Mesothelial cell of epicardium (in vitro differentiated cells): Measurements from ENCODE around the gene TLCD3B. TPM values are rescaled to one million over a fixed set of nuclear protein-coding genes. Genes with fewer than 3 reads are reported as not detected.

Source experiments
- DNase-seq, 2 experiments: peaks; one replicate each; pipeline ENCODE4 v3.0.0; 2021; ENCODE audit warnings: low spot score in 2 of 2; ENCODE audit not compliant: unreplicated experiment in 2 of 2
- H3K27ac Mint-ChIP-seq: 2 replicates; pipeline ENCODE4 v1.8.0; 2021; ENCODE audit warnings: mixed read lengths
- H3K27me3 Mint-ChIP-seq: 2 replicates; pipeline ENCODE4 v1.8.0; 2021; ENCODE audit warnings: low read depth, mixed read lengths
- H3K36me3 Mint-ChIP-seq: 2 replicates; pipeline ENCODE4 v1.8.0; 2021; ENCODE audit warnings: mixed read lengths
- H3K4me1 Mint-ChIP-seq: 2 replicates; pipeline ENCODE4 v1.8.0; 2021; ENCODE audit warnings: mixed read lengths
- H3K4me3 Mint-ChIP-seq: 2 replicates; pipeline ENCODE4 v1.8.0; 2021; ENCODE audit warnings: mild to moderate bottlenecking, moderate library complexity, mixed read lengths
- H3K9me3 Mint-ChIP-seq: 2 replicates; pipeline ENCODE4 v1.8.0; 2021; ENCODE audit warnings: mixed read lengths
- total RNA-seq: library from RNA; stranded (reverse); gene quantifications from 3 replicates; pipeline ENCODE4 v1.2.1, GENCODE V29; 2021
- TF ChIP-seq, protein P1 (sequence below): fragments of 200-600 bp; sonication (generic); IDR thresholded peaks from one replicate; pipeline ENCODE4 v1.5.0; 2021; ENCODE audit warnings: antibody characterized with exemption; ENCODE audit not compliant: unreplicated experiment

TLCD3B gene
- total RNA-seq, 1 donor from 2014 or later = 0.72 TPM

DNA sequence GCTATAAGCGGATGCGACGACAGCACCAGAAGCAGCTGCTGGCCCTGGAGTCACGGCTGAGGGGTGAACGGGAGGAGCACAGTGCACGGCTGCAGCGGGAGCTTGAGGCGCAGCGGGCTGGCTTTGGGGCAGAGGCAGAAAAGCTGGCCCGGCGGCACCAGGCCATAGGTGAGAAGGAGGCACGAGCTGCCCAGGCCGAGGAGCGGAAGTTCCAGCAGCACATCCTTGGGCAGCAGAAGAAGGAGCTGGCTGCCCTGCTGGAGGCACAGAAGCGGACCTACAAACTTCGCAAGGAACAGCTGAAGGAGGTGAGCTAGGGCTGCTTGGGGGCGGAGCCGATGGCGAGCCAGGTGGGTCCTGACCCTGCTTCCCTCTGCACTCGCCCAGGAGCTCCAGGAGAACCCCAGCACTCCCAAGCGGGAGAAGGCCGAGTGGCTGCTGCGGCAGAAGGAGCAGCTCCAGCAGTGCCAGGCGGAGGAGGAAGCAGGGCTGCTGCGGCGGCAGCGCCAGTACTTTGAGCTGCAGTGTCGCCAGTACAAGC is 45.7 kb downstream of the TLCD3B start:
- no peak for DNase-seq
- no peak overlapping the region for H3K4me3 Mint-ChIP-seq
- H3K27ac Mint-ChIP-seq = no peak overlapping the region
- peaks cover 43% of the 10 kb centered on the region for H3K36me3 Mint-ChIP-seq
- no peaks in the 10 kb centered on the region for H3K27me3 Mint-ChIP-seq
- TF ChIP-seq, protein P1, sequence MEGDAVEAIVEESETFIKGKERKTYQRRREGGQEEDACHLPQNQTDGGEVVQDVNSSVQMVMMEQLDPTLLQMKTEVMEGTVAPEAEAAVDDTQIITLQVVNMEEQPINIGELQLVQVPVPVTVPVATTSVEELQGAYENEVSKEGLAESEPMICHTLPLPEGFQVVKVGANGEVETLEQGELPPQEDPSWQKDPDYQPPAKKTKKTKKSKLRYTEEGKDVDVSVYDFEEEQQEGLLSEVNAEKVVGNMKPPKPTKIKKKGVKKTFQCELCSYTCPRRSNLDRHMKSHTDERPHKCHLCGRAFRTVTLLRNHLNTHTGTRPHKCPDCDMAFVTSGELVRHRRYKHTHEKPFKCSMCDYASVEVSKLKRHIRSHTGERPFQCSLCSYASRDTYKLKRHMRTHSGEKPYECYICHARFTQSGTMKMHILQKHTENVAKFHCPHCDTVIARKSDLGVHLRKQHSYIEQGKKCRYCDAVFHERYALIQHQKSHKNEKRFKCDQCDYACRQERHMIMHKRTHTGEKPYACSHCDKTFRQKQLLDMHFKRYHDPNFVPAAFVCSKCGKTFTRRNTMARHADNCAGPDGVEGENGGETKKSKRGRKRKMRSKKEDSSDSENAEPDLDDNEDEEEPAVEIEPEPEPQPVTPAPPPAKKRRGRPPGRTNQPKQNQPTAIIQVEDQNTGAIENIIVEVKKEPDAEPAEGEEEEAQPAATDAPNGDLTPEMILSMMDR = no peak
- H3K4me1 Mint-ChIP-seq = no peaks in the 10 kb centered on the region
- H3K9me3 Mint-ChIP-seq = no peaks in the 10 kb centered on the region

DNA sequence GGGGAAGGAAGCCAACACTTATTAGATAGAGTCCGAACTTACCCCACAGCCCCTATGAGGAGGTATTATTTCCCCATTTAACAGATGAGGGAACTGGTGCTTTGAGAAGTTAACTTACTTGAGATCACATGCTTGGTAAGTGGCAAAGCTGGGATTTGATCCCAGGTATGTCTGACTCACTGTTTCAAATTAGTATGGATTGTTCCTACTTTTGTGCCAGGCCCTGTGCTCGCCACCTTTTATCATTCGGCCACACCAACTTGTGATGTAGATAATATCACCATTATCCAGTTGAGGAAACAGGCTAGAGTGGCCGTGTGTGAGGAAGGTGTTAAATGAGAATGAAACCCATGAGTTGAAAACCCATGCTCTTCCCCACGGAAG is 46.3 kb downstream of the TLCD3B start:
- Mint-ChIP-seq H3K36me3 (peaks cover 45% of the 10 kb centered on the region), H3K9me3 (no peaks in the 10 kb centered on the region), H3K4me1 (no peaks in the 10 kb centered on the region), H3K4me3 (no peak overlapping the region), H3K27me3 (no peaks in the 10 kb centered on the region), H3K27ac (no peak overlapping the region)
- TF ChIP-seq, protein P1 = no peak
- DNase-seq = no peak

DNA sequence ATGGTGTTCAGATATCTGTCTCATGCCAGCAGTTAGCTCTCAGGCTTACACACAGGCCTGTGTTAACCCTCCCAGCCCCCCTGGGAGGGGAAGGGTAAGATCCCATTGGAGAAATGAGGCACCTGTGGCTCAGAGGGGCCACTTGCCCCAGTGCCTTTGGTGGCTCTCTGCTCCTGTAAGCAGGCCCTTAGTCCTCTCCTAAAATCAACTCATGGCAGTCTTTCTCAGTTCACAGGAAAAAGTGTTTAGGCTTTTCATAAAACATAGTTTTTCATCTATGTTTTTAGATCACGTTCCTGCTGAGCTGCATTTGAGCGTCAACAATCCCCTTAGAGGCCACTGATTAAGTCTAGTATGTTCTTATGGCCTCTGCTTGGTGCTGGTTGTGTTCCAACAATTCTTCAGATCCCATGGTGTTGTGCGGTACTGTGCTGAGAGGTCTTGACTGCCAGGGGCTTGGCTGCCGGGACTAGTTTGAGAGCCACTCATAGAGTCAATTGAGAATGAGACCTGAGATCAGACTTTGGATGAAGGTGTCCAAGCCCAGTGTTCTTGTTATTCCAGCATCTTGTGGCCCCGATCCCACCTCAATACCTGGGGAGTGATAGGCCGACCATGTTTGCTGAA is 46.8 kb downstream of the TLCD3B start:
- H3K27me3 Mint-ChIP-seq = no peaks in the 10 kb centered on the region
- H3K4me1 Mint-ChIP-seq = no peaks in the 10 kb centered on the region
- no peak overlapping the region for H3K4me3 Mint-ChIP-seq
- H3K9me3 Mint-ChIP-seq = no peaks in the 10 kb centered on the region
- no peak overlapping the region for H3K27ac Mint-ChIP-seq
- no peak for DNase-seq
- peaks cover 49% of the 10 kb centered on the region for H3K36me3 Mint-ChIP-seq
- TF ChIP-seq, protein P1 = no peak

DNA sequence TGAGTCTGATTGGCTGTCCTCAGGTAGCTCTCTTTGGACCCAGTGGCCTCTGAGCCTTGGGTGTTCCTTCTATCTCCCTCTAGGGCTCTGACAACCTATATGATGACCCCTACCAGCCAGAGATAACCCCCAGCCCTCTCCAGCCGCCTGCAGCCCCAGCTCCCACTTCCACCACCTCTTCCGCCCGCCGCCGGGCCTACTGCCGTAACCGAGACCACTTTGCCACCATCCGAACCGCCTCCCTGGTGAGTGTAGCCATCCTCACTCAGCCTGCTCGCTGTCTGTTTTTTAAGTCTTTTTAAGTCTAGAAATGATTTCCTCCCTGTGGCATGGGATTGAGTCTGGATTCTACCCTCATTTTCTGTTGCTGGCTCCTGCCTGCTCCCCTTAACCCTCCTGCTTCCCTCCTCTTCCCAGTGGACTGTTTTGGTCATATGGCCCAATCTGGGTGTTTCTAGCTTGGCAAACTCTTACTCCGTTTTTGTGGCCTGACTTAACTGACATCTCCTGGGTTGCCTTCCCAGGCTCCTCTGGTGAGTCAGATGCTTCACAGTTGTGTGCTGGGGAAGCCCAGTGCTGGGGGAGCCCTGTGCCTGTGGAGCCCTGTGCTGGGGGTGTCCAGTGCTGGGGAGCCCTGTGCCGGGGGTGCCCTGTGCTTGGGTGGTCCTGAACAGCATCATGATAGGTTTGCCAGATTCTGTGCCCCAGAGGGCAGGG is 47.5 kb downstream of the TLCD3B start:
- Mint-ChIP-seq H3K4me3 (no peak overlapping the region), H3K27me3 (no peaks in the 10 kb centered on the region), H3K27ac (no peak overlapping the region), H3K9me3 (no peaks in the 10 kb centered on the region), H3K4me1 (no peaks in the 10 kb centered on the region), H3K36me3 (peaks cover 55% of the 10 kb centered on the region)
- no peak for DNase-seq
- TF ChIP-seq, protein P1 = no peak

DNA sequence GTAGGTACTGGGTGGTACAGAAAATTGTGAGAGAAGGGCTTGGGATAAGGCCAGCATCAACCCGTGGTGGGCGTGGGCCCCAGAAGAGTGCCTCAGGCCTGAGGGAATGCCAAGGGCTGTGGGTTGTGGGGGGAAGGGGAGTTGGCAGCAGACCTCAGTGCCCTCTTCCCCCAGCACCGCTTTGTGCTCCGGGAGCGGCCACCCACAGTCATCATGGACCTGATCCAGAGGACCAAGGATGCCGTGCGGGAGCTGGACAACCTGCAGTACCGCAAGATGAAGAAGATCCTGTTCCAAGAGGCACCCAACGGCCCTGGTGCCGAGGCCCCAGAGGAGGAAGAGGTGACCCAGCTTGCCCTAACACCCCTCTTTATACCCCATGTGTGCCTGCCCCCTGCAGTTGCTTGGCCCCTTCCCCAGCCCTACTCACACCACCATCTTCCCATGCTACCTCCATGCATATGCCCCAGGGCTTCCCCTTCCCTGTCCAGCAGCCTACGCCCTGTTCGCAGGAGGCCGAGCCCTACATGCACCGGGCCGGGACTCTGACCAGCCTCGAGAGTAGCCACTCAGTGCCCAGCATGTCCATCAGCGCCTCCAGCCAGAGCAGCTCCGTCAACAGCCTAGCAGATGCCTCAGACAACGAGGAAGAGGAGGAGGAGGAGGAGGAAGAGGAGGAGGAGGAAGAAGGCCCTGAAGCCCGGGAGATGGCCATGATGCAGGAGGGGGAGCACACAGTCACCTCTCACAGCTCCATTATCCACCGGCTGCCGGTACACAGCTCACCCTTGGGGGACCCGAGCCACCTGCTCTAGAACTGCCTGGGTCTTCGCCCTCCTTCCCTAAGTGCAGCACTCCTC is 48.3 kb downstream of the TLCD3B start:
- Mint-ChIP-seq H3K27ac (no peak overlapping the region), H3K4me1 (no peaks in the 10 kb centered on the region), H3K4me3 (no peak overlapping the region), H3K27me3 (no peaks in the 10 kb centered on the region), H3K36me3 (peaks cover 51% of the 10 kb centered on the region), H3K9me3 (no peaks in the 10 kb centered on the region)
- no peak for DNase-seq
- TF ChIP-seq, protein P1 = no peak
